Stimulated activated CD8-positive, alpha-beta memory T cell treated with anti-CD3 and anti-CD28 coated beads, Interleukin-7, amount 100 ng/mL, for 4 hours (primary cell): ENCODE measurements around the gene NOC4L.

Experiments used
- DNase-seq, 2 donors: peaks; one replicate each; pipeline ENCODE4 v3.0.0-alpha.2; 2020; ENCODE audit warnings: low read depth in 2 of 2

The NOC4L gene

DNA sequence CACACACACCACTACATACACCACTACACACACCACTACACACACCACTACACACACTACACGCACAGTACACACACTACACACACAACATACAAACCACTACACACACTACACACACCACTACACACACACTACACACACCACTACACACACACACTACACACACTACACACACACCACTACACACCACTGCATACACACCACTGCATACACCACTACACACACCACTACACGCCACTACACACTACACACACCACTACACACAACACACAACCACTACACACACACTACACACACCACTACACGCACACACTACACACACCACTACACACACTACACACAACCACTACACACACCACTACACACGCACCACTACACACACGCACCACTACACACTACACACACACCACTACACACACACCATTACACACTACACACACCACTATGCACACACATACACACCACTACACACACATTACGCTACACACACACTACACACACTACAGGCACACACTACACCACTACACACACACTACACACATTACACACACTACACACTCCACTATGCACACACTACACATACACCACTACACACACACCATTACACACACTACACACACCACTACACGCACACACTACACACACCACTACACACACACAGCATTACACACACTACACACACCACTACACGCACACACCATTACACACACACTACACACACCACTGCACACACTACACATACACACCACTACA, 12.5 kb downstream of the NOC4L start:
- no peak for DNase-seq

DNA sequence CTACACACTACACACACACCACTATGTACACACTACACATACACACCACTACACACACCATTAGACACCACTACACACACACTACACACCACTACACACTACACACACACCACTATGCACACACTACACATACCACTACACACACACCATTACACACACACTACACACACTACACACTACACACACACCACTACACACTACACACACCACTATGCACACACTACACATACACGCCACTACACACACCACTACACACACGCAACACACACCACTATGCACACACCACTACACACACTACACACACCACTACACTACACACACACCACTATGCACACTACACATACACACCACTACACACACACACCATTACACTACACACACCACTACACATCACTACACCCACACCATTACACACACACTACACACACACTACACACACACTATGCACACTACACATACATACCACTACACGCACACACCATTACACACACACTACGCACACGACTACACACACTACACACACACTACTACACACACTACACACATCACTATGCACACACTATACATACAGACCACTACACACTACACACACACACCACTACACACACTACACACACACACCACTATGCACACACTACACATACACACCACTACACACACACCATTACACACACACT, 13.6 kb downstream of the NOC4L start:
- DNase-seq: no peak

DNA sequence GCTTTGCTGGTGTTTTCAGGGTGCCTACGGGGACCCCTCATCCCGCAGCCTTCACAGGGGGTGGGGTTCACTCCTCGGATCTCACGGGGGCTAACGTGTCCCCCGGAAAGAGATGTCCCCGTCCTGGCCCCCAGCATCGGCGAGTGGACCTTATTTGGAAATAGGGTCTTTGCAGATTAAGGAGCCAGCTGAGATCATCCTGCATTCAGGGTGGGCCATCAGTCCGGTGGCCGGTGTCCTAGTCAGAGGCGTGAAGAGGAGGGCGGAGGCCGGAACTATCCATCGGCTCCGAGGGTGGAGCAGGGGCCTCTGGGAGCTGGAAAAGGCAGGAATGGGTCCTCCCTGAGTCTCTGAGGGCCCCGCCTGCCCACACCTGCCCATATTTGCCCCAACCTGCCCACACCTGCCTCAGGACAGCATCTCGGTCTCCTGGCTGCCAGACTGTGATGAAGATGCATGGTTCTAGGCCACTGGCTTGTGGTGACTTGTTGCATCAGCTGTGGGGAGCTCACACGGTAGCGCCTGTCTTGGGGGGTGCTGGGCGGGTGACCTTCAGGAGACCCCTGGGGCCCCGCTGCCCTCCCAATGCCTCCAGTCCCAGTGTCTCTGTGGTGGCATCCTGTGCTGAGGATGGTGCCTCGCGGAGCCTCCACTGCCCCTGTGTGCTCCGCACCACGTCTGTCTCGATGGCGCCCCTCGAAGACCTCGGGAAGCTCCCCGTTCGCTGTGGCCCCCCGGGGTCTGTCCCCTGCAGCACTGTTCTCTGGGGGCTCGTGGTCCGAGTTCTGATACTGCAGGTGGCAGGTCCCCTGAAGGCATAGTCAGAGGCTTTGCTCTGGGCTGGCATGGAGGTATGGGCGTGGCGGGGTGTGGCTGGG, 14.7 kb downstream of the NOC4L start:
- no peak for DNase-seq

DNA sequence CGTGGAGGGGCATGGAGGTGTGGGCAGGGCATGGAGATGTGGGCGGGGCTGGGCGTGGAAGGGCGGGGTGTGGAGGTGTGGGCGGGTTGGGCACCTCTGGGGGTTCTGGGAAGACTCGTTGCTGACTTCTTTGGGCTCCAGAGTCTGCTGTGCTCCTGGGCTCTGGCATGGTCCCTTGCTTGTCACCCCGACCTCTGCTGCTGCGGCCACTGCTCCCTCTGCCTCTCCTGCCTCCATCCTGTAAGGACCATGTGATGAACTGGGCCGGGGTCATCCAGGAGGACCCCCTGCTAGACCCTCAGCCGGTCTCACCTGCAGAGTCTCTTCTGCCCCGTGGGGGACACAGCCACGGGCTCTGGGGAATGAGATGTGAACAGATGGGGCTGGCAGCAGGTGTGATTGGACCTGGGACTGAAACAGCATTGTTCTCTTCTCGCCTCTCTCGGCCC, 15.3 kb downstream of the NOC4L start:
- DNase-seq: no peak

DNA sequence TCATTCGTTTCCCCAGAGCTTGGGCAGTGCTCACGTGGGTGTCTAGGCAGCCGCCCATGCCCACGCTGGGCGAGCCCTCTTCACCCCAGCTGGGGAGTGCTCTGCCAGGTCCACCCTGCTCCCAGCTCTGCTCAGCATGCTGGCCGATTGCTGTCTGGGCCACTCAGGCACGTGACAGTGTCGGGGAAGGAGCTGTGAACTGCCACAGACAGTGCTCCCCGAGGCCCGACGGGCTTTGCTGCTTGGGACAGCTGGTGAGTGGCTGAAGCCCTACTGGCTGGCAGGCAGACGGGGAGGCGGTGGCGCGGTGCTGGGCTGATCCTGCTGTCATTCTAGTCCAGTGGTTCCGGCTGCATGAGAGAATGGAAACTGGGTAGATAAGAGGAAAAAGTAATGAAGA, 15.8 kb downstream of the NOC4L start:
- DNase-seq: no peak

DNA sequence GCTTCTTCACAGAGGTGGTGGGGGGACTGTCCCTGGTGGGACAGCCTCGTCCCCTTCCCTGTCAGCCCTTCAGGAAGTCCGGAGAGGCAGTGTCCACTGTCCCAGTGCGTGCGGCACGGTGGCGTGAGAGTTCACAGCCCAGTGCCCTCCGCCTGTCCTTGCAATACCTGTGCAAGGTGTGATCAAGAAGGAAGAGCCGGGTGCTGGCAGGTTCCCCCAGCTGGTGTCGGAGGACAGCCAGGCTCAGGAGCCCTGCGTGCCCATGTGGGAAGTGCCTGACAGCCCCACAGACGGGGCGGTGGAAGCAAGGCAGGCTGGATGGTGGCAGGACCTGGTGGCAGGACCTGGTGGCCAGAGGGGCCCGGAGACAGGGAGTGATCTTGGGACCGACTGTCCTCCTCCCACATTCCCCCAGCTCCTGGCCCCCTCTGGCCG, 16.4 kb downstream of the NOC4L start:
- DNase-seq: no peak

DNA sequence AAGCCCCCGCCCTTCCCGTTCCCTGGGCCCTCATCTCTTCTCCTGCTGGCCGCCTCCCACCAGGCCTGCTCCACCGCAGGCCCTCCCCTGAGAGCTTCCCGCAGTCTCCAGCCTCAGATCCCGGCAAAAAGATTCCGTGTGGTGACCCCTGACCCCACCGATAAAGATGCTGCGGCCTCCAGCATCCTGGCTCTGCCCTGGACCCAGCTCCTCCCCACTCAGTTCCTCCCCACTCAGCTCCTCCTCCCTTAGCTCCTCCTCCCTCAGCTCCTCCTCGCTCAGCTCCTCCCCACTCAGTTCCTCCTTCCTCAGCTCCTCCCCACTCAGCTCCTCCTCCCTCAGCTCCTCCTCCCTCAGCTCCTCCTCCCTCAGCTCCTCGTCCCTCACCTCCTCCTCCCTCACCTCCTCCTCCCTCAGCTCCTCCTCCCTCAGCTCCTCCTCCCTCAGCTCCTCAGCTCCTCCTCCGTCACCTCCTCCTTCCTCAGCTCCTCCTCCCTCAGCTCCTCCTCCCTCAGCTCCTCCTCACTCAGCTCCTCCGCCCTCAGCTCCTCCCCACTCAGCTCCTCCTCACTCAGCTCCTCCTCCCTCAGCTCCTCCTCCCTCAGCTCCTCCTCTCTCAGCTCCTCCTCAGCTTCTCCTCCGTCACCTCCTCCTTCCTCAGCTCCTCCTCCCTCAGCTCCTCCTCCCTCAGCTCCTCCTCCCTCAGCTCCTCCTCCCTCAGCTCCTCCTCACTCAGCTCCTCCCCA, 17.0 kb downstream of the NOC4L start:
- DNase-seq: no peak

DNA sequence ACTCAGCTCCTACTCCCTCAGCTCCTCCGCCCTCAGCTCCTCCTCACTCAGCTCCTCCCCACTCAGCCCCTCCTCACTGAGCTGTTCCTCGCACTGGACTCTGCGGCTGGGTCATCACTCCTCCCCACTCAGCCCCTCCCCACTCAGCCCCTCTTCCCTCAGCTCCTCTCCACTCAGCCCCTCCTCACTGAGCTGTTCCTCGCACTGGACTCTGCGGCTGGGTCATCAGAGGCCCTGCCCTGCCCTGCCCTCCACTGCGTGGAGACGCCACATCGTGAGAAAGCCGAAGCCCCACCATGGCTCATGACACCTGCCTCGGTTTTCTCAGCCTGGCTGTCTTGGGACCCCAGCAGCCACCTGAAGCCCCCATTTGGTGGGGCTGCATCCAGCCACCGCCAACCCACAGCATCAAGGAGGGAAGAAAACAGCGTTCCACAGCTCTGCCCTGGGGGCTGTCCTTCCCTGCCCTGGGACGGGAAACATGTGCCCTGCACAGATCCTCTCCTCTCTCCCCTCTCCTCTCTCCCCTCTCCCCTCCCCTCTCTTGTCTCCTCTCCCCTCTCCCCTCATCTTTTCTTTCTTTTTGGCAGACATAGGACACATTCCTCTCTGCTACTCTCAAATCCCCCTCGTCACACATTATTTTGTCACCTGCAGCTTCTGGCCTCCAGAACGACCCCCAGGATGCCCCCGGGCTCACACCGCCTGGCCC, 17.7 kb downstream of the NOC4L start:
- DNase-seq: no peak

DNA sequence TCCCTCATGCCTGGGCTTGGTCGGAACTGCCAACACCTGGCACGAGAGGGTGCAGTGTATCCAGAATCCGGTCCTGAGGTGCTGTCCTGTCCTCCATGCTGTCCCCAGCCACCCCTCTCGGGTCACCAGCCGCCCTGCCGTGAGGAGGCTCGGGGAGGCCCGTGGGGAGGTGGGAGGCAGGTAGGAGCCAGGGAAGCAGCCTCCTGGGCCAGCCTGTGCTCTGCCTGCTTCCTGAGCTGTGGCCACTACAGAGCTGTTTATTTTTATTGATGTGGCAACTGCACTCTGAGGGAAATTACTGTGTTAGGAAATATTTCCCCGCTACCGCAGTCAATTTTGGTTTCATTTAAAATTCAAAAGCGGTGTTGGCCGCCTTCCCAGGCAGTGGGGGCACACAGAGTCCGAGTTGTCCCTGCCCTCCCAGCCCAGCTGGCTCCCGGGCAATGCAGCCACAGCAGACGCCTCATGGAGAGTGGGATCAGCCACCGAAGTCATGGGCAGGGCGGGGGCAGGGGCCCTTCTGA, 18.3 kb downstream of the NOC4L start:
- no peak for DNase-seq

DNA sequence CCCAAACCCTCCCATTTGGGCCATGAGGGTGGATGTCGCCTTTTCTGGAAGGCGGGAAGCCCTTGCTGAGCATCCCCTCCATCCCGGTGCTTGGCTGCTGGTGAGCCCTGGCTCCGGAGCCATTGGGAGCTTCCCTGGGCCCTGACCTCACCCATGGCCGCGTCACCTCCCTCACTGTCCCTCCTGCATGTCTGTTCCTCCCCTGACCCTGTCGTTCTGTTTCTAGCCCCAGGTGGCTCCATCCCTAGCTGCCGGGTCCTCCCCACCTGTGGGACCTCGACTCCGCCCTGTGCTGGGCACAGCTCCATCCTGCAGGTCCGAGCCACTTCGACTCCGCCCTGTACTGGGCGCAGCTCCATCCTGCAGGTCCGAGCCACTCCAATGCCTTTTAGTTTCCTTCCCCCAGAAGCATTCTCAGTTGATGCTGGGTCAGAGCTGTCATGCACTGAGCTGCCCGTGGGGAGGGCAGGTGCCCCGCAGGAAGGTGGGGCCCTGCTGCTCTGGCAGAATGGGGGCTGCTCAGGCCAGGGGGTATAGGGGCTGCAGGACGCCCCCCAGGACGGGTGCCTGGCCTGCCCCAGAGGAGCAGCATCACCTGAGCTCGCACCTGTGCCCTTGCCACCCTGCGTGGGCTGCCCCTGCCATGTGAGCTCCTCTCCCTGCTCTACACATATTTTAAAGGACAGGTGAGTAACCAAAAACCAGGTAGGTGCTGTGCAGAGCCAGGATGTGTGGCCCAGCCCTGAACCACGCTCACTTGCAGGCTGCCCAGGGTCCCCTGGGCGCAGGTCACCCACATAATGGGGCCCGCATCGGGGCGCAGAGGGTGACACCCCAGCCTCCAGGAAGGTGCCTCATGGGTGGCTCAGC, 19.0 kb downstream of the NOC4L start:
- DNase-seq: no peak

DNA sequence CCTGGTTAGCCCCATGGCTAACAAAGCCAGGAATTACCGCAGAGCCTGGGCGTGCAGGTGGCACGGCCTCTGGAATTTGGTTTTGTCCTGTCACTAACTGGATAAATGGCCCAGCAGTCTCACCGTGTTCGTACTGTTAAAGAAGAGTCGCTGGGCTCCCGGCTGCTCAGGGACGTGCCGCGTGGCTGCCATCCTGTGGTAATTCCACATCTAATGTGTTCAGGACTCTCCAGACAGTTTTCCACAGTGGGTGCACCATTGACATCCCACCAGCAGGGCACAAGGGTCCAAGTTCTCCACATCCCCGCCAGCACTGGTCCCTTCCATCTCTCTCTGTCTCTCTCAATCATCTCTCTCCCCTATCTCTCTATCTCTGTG, 19.6 kb downstream of the NOC4L start:
- no peak for DNase-seq

DNA sequence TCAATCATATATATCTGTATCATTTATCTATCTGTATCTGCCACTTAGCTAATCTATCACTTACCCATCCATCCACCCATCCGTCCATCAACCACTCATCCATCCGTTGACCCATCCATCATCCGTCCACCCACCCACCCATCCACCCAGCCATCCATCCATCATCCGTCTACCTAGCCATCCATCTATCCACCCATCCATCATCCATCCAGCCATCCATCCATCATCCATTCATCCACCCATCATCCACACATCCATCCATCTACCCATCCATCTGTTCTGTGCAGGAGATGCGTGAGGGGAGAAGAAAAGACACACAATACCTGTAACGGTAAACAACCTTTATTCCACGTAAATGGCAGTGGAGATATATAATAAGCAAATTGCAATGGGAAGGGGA, 20.2 kb downstream of the NOC4L start:
- no peak for DNase-seq

DNA sequence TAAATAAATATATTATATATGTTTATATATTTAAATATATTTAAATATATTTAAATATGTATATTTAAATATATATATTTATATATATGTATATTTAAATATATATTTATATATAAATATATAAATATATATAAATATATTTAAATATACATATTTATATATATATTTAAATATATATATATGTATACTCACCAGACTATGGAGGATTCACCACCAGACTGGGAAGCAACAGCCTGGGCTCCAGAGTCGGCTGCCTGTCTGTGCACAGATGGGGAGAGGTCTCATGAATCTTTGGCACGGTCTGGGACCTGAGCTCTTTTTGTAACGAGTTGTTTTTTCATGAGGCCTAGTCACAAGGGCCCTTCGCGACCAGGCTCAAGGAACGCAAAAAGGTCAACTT, 21.3 kb downstream of the NOC4L start:
- no peak for DNase-seq

DNA sequence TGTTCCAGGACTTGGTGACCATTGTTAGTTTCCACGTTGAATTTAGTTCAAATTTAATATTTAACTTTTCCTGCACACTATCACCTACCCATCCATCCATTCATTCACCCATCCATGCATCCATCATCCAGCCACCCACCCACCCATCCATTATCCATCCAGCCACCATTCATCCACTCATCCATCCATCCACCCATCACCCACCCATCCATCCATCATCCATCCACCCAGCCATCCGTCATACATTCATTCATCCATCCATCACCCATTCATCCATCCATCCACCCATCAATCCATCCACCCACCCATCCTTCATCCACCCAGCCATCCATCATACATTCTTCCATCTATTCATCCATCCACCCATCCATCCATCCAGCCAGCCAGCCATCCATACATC, 21.8 kb downstream of the NOC4L start:
- no peak for DNase-seq

DNA sequence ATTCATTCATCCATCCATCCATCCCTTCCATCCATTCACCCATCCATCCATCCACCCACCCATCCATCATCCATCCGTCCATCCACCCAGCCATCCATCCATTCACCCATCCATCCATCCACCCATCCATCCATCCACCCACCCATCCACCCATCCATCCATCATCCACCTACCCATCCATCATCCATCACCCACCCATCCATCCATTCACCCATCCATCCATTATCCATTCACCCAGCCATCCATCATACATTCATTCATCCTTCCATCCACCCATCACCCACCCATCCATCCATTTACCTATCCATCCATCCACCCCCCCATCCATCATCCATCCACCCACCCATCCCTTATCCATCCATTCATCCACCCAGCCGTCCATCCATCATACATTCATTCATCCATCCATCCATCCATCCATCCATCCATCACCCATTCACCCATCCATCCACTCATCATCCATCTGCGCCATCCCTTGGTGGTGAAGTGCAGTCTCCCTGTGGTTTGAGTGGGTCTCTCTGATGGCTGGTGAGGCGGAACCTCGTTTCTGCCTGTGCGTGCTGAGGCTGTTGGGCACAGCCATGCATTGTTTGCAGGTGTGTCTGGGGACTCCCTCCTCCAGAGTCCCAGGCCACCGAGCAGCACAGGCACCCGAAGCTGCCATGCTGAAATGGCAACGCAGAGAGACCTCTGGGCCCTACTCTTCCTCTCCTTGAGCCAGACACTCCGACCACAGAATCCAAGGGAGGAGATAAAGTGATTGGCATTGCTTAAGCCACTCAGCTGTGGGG, 22.7 kb downstream of the NOC4L start:
- DNase-seq: no peak

DNA sequence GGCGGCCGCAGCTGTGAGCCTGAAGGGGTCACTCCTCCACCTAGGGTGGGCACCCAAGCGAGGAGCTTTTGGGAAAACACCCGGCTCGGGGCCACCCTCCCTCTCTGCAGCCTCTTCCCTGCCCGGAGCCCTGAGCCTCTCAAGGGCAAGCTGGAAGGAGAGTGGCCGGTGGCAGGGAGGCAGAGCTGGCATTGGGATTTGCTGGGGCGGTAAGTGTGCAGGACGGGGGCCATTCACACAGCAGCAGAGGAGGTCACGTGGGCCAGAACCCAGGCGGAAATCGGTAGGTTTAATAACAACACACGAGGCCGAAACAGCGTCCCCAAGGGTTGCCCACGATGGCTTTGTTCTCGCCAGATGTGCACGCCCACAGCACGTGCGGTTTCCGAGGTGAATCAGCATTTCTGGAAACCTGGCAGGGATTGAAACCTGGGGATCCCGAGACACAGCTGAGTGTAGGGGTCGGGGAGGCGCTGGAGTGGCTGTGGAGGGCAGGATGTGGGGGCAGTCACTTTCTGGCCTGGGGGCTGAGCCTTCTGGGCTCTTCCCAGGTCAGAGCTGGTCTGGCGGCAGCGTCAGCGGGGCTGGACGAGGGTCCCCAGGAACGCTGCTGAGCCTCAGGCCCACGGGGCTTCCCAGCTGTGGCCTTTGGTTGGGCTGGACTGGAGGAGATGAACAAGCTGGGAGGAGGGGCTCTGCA, 23.5 kb downstream of the NOC4L start:
- DNase-seq: no peak

DNA sequence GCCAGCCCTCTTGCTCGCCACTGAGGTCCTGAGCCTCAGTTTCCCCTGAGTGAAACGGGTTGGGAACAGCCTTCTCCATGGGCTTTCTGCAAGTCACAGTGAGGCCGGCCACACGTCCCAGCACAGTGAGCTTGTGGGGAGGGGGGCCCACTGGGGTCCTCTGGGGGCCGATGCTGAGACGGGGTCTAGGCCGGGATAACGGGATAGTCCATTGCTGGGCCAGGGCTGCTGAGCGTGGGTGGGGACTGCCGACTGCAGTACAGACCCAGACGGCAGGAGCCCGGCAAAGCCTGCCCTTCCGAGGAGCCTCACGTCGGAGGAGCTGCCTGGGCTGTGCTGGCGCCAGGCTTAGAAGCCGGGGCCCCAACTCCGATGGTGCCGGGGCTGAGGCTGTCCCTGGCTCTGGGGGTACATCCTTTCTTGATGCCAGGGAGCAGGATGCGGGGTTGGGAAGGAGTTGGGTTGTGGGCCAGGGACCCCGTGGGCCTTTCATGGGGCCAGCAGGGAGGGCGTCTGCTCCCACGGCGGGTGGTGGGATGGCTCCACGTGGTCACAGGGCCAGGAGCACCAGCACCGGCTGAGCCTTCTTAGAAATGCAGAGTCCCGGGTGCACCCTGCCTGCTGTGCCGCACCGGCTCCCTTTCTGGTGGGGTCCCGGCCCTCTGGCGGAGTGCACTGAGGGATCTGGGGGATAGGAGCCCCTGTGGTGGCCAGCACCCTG, 24.2 kb downstream of the NOC4L start:
- no peak for DNase-seq

DNA sequence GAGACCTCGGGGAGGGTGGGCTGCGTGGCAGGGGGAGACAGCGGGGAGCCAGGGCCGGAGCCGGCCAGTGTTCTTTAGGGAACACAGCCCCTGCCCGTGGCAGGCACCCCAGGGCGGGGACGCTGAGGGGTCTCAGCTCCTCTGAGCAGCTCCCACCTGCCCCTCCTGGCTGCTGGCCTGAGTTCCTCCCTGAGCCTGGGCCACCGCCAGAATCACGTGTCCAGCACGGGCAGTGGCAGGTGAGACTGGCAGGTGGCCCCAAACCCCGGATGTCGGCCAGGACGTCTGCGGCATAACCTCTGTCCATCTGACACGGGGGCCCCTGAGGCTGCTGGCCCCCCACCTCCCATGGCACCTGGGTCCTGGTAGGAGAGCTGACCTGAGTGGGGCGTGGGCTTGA, 25.1 kb downstream of the NOC4L start:
- no peak for DNase-seq
